SIG-M5 (cell line): Measurements from ENCODE around the gene FGF18.

ENCODE experiments used
- DNase-seq: peaks from one replicate; lab custom pipeline; 2025; lab: John Stamatoyannopoulos, UW

FGF18 gene

DNA sequence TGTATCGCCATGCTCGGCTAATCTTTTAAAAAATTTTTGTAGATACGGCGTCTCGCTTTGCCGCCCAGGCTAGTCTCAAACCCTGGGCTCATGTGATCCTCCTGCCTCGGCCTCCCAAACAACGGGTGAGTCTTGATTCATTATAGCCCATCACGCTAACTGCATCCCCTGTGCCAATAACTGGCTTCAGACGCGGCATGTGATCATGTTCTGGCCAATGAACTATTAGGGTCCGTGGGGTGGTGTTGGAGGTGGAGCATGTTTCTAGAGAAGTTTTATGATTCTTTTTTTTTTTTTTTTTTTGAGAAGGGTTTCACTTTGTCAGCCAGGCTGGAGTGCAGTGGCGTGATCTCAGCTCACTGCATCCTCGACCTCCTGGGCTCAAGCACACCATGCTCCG lies 51.0 kb downstream of the FGF18 start:
- no peak for DNase-seq

DNA sequence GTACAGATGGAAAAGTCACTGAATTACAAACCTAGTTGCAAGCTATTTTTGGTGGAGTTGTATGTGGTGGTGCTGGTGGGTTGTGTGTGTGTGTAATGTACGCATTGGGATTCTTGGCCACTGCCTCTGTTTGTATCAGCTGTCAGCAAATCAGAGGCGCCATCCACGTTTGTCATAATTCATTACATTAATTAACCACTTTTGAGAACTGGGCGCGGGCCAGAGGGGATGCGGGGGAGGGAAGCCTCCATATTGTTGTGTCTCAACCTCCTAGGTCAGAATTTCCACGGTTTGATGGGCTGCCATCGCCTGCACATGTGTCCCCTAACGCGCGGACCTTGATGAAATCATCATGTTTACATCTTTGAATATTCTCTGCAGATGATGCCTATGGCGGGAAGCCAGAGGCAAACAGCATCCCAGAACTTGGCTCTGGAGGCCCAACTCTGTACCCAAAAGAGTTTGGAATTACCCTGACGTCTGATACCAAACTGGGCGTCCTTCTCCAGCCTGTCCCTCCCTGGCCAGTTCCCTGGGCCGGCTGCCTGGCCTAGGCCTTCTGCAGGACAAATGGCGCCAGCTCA lies 54.9 kb downstream of the FGF18 start:
- no peak for DNase-seq

DNA sequence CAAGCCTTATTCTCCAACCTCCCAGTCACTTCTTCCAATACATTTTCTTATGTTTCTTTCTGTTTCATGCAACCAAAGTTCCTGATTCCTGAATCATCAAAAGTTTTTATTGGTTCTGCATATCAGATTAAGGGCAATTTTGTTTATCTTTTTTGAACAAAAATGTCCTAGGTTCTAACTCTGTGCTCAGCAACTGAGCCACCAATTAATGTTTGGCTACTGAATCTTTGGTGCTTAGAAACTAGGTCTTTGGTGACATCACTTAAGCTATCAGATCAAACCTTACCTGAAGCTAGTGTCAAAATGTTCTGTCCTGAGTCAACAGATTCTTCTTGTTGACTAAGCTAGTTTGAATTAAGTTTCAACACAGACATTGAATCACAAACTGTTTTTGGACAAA lies 56.1 kb downstream of the FGF18 start:
- DNase-seq: no peak

DNA sequence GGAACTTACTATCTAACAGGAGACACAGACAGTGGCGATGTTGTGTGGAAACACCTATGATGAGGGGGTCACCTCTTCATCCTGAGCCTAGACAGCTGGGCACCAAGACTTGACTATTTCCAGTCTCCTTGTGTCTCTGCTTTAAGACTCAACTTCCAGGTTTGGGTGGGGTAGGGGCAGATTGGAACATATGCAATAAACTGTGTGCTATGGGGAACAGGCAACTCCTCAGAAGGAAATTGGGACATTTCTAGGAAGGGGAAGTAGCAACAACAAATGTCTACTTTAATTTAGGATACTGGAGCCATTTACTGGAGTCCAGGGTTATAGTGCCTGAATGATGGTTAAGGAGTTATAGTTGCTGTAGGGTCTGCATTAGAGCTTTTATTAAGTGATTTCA lies 57.3 kb downstream of the FGF18 start:
- no peak for DNase-seq

DNA sequence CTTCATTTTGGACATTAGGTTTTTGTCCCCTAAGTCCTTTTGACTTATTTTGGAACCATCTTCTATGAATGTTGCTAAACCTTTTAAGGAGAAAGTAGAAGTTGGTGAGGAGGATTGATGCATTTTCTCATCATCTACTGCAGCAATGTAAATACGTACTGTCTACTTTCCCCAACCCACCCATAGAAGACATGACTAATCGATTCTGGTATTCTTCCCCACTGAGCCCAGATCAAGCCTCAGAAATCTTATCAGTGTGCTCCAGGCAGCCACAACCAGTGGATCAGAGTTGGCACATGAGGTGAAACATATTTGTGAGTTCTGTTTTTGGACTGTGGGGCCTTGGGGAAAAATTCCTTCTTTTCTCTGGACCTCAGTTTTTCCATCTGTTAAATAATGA lies 57.7 kb downstream of the FGF18 start:
- no peak for DNase-seq

DNA sequence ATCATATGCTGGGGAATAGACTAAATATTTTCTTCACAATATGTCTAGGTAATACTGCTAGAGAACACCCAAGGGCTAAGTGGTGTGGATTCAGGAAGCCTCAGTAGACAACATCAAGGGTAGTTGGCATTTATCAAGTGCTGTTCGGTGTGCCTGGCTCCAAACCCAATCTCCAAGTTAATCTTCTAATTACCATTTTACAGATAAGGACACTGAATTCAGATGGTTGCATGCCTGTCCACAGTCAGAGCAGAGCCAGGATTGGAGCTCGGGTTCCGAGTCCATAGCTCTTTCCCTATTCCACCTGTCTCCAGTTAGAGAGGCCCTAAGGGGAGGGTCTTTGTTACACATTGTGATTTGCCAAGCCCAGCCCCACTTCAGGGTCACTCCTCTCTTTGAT lies 58.2 kb downstream of the FGF18 start:
- no peak for DNase-seq

DNA sequence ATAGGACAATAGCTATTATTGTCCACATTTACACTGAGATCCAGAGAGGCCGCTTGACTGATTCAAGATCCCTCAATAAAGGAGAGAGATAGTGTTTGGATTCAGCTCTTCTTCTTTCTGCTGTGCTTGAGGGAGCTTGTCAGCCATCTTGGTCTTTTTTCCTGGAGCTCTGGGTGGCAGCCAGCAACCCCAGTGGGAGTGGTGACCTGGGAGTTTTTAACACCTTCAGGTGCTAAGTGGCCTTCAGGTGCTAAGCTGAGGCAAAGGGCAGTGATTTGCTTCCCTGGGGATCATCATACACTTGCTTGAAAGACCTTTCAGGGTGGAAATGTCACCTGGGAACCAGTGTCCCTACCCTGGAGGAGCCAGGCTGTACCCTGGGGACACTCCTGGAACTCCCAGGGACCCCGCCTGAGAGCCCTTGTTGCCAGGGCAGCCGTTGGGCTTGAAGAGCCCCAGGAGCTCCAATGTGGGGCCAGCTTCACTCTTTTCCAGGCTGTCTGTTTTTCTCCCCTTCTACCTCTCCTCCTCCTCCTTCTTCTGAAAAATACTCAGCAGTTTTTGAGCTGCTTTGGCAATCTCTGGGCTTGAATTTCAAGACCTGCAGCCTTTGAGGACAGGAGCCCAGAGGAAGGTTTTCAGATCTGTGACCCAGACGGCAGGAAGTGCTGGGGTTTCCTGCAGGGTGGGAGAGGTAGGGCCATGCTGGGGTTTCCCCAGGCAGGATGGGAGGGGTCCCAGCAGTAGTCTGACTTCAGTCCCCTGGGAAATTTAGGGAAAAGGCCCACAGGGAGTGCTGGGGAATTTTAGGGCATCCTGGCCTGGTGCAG lies 59.7 kb downstream of the FGF18 start:
- no peak for DNase-seq

DNA sequence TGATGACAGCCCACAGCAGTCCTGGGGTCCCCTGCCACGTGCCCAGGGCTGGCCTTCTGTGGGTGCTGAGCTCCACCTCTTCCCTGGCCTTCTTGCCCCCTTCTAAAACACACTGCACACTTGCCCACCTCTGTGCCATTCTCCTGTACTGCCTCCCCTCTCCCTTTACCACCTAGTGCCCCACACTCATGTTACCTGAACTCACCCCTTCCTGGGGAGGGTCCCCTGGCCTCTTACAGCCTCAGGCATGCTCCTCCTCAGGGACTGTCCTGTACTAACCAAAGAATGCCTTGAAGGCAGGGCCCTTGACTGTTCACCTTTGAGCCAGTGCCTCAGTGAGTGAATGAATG lies 60.3 kb downstream of the FGF18 start:
- no peak for DNase-seq

DNA sequence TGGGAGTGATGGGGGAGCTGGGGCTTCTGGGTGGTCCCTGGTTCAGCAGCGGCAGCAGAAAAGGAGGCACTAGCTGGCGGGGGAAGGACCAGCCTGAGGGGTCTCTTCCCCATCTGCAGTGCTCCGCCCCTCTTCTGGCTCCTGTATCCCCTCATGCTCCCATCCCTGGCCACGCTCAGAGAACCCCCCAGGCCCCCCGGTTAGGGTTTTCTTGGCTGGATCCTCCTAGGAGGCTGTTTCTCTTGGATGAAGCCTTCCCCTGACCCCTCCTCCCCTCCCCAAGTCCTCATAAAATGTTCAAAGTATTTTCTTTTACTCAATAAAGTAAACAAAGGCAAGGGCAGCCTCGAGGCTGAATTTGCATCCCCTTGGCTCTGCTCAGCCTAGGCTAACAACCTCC lies 60.8 kb downstream of the FGF18 start:
- no peak for DNase-seq

DNA sequence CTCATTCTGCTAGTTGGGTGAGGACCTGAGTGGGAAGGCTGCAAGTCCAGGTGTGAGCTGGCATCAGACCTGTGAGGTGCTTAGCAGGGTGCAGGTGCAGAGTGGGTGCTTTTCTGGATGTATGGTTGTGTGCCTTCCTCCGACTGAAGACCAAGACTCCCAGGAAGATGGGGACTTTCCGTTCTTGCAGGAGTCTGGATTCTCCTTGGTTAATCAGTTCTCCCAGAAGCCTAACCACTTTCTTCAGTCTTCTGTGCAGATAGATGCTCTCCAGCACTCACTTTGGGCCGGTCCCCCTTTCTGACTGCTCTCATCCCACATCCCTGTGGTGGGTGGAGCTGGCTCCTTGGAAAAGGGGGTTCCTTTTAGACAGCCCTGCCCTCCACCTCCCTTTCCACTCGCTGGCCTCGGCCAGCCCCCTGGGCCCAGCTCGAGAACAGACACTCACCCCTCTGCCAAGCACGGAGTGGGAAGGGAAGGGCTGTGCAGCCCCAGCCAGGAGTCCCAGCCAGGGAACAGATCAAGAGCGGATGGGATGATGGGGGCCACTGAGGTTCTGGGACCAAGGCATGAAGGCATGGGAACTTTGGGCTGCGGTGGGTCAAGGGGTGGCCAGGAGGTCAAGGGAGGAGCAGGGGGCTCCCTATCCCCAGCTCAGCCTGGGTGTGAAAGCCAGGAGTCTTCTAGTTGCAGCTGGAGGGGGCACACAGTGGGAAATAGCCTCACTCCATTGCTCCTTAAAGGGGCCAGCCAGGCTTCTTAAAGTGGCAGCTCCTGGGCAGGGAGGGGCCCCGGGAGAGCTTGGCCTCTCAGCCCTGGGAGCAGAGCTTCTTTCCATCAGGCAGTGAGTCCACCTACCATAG lies 62.4 kb downstream of the FGF18 start:
- no peak for DNase-seq

- DNase-seq: no peak
Measured at GRCh38 chr5:171482434-171482730, 62.9 kb downstream of the FGF18 start.

GRCh38 chr5:171483551-171484135 lies 64.2 kb downstream of the FGF18 start:
- no peak for DNase-seq

GRCh38 chr5:171484460-171484899 lies 65.0 kb downstream of the FGF18 start:
- DNase-seq: no peak

- DNase-seq: no peak
Measured at GRCh38 chr5:171485668-171486067, 66.2 kb downstream of the FGF18 start.

- DNase-seq: no peak
Measured at GRCh38 chr5:171486613-171487012, 67.2 kb downstream of the FGF18 start.

DNA sequence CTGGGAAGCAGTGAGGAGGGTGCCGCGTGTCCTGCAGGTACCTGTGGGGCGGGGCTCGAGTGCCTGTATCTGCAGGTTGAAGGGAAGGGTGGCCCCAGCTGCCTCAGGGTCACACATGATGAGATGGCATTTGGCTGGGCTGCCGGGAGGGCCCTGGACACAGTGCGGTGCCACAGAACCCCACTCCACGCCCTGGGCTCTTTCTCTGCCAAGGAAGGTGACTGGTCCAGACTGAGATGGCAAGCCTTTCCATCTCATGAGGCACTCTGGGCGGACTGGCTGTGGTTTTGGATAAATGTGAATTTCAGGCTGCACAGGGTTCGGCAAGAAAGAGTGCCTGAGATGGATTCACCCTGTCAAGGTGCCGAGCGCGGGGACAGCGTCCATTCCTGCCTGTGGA lies 69.4 kb downstream of the FGF18 start:
- no peak for DNase-seq

DNA sequence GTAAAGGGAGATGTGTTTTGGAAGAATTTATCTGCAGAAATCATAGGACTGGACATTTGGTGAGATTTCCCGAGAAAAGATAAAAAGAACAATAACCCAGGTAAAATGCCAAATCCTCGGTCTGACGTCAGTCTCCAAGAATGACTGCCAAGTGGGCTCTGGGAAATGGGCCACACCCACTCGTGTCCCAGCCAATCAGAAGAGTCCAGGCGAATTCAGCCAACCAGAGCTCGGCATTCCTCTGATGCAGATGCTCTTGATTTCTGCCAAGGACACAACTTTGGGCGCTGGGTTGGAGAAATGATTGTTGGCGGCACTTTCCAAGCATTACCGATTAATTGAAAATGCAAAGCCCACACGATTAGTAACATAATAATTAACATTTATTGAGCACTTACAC lies 73.3 kb downstream of the FGF18 start:
- DNase-seq: no peak

GRCh38 chr5:171493646-171494393 lies 74.4 kb downstream of the FGF18 start:
- DNase-seq: no peak

- DNase-seq: no peak
Measured at GRCh38 chr5:171494452-171495121, 75.1 kb downstream of the FGF18 start.

GRCh38 chr5:171495122-171495700 lies 75.8 kb downstream of the FGF18 start:
- no peak for DNase-seq

DNA sequence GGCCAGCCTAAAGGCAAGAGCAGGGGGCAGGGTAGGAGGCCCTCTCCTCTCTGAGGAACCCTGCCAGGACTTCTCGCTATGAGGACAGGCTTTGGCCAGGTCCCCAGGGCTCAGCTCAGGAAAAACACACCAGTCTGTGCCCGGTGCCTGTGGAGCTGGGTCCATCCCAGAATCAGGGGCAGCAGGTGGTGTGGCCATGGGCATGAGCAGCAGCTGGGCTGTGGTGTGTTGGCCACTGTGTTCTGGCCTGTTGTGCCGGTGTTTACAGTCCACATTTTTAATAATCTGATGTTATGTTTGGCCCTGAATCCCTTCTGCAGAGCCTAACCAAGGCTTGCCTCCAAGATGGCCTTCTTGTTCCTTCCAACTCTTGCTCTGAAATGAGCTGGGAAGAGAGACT lies 77.0 kb downstream of the FGF18 start:
- DNase-seq: no peak
